Osteoblast (primary cell): ENCODE results near the gene SERPINA4. TPM values are rescaled to one million over a fixed set of nuclear protein-coding genes. Genes with fewer than 3 reads are reported as not detected.

Source experiments
- DNase-seq: peaks from one replicate; pipeline ENCODE4 v3.0.0; 2011; ENCODE audit warnings: low spot score, mixed read lengths; ENCODE audit not compliant: insufficient read length; ENCODE audit errors: missing footprints
- H2AFZ ChIP-seq: 2 replicates; pipeline ENCODE4 v1.6.0; 2011; ENCODE audit warnings: mild to moderate bottlenecking, low read length
- H3K27ac ChIP-seq: 2 replicates; pipeline ENCODE4 v1.5.1; 2011; ENCODE audit warnings: mild to moderate bottlenecking, low read depth, low read length, moderate library complexity
- H3K27me3 ChIP-seq: 2 replicates; pipeline ENCODE4 v1.6.0; 2012; ENCODE audit warnings: mild to moderate bottlenecking, control low read depth, inconsistent platforms, low read length, moderate library complexity; ENCODE audit not compliant: insufficient read depth
- H3K36me3 ChIP-seq: 2 replicates; pipeline ENCODE4 v1.5.1; 2011; ENCODE audit warnings: mild to moderate bottlenecking, low read length, control low read depth, moderate library complexity; ENCODE audit not compliant: insufficient read depth
- H3K4me1 ChIP-seq: 2 replicates; pipeline ENCODE4 v1.5.1; 2011; ENCODE audit warnings: mild to moderate bottlenecking, low read length, control low read depth, moderate library complexity; ENCODE audit not compliant: insufficient read depth
- H3K4me2 ChIP-seq: 2 replicates; pipeline ENCODE4 v1.6.0; 2011; ENCODE audit warnings: mild to moderate bottlenecking, low read length; ENCODE audit not compliant: insufficient read depth
- H3K4me3 ChIP-seq: fragments of 200-600 bp; sonication (generic); 3 replicates; pipeline ENCODE4 v1.5.1; 2012; ENCODE audit warnings: mild to moderate bottlenecking, low read length, inconsistent platforms; ENCODE audit not compliant: insufficient read depth
- H3K79me2 ChIP-seq: 2 replicates; pipeline ENCODE4 v1.6.0; 2012; ENCODE audit warnings: mild to moderate bottlenecking, low read length, control low read depth, inconsistent platforms; ENCODE audit not compliant: insufficient read depth
- H3K9me3 ChIP-seq: 2 replicates; pipeline ENCODE4 v1.5.1; 2011; ENCODE audit warnings: low read depth, low read length, control low read depth
- H4K20me1 ChIP-seq: 2 replicates; pipeline ENCODE4 v1.6.0; 2012; ENCODE audit warnings: mild to moderate bottlenecking, low read length, control low read depth; ENCODE audit not compliant: insufficient read depth
- CTCF ChIP-seq: IDR thresholded peaks from 2 replicates; pipeline ENCODE4 v1.5.1; 2011; ENCODE audit warnings: mild to moderate bottlenecking, low read depth, low read length, moderate library complexity; ENCODE audit errors: extremely low read depth
- total RNA-seq: library from RNA; depleted of rRNA; stranded (reverse); fragments of >200 nt; gene quantifications from 2 replicates; pipeline ENCODE4 v1.2.3, GENCODE V29; 2012

Gene SERPINA4
- total RNA-seq, 1 donor: not detected

- Histone ChIP-seq H3K79me2 (no peaks in the 10 kb centered on the region), H3K4me1 (peaks cover 30% of the 10 kb centered on the region), H3K9me3 (no peaks in the 10 kb centered on the region), H3K4me2 (no peak overlapping the region), H2AFZ (peak overlapping the region; percentile 68), H3K27ac (peak overlapping the region; percentile 67), H3K36me3 (no peaks in the 10 kb centered on the region), H3K27me3 (no peaks in the 10 kb centered on the region), H3K4me3 (no peak overlapping the region), H4K20me1 (no peaks in the 10 kb centered on the region)
- DNase-seq: peak; percentile 89
- no peak for TF ChIP-seq CTCF
Observed at GRCh38 chr14:94571950-94572349, 10.7 kb downstream of the SERPINA4 start.

GRCh38 chr14:94572637-94573303 is 11.5 kb downstream of the SERPINA4 start:
- Histone ChIP-seq H3K79me2 (no peaks in the 10 kb centered on the region), H3K4me1 (peaks cover 30% of the 10 kb centered on the region), H4K20me1 (no peaks in the 10 kb centered on the region), H3K27ac (peak overlapping the region; percentile 67), H3K4me3 (no peak overlapping the region), H3K9me3 (no peaks in the 10 kb centered on the region), H3K36me3 (no peaks in the 10 kb centered on the region), H2AFZ (no peak overlapping the region), H3K27me3 (no peaks in the 10 kb centered on the region), H3K4me2 (no peak overlapping the region)
- DNase-seq: peak; percentile 68
- no peak for TF ChIP-seq CTCF

GRCh38 chr14:94573475-94574277 is 12.4 kb downstream of the SERPINA4 start:
- no peaks in the 10 kb centered on the region for H3K27me3 ChIP-seq
- H3K4me1 ChIP-seq: peaks cover 30% of the 10 kb centered on the region
- TF ChIP-seq CTCF: no peak
- H3K4me3 ChIP-seq: no peak overlapping the region
- H3K27ac ChIP-seq: no peak overlapping the region
- H4K20me1 ChIP-seq: no peaks in the 10 kb centered on the region
- no peak overlapping the region for H2AFZ ChIP-seq
- no peaks in the 10 kb centered on the region for H3K79me2 ChIP-seq
- no peak for DNase-seq
- H3K9me3 ChIP-seq: no peaks in the 10 kb centered on the region
- no peak overlapping the region for H3K4me2 ChIP-seq
- H3K36me3 ChIP-seq: no peaks in the 10 kb centered on the region

GRCh38 chr14:94574336-94574735 is 13.1 kb downstream of the SERPINA4 start:
- H3K36me3 ChIP-seq: no peaks in the 10 kb centered on the region
- no peak overlapping the region for H3K27ac ChIP-seq
- no peak overlapping the region for H3K4me2 ChIP-seq
- no peaks in the 10 kb centered on the region for H3K9me3 ChIP-seq
- H3K79me2 ChIP-seq: no peaks in the 10 kb centered on the region
- no peak for DNase-seq
- H3K4me1 ChIP-seq: peaks cover 30% of the 10 kb centered on the region
- H2AFZ ChIP-seq: no peak overlapping the region
- H3K27me3 ChIP-seq: no peaks in the 10 kb centered on the region
- H3K4me3 ChIP-seq: no peak overlapping the region
- no peaks in the 10 kb centered on the region for H4K20me1 ChIP-seq
- no peak for TF ChIP-seq CTCF
